A549 treated with AZD2906 at 1 μM for 4 hours (cell line): ENCODE data around the gene NAMPT. TPM values are rescaled to one million over a fixed set of nuclear protein-coding genes. Genes with fewer than 3 reads are reported as not detected.

Source experiments
- total RNA-seq: library from RNA; stranded (reverse); fragments of 200-300 nt; extraction: Qiagen RNA extraction; gene quantifications from 5 replicates; pipeline ENCODE4 v1.2.3, GENCODE V29; 2022

Gene NAMPT
- total RNA-seq = 108 to 208 TPM (median 118 TPM) in 5 replicates

DNA sequence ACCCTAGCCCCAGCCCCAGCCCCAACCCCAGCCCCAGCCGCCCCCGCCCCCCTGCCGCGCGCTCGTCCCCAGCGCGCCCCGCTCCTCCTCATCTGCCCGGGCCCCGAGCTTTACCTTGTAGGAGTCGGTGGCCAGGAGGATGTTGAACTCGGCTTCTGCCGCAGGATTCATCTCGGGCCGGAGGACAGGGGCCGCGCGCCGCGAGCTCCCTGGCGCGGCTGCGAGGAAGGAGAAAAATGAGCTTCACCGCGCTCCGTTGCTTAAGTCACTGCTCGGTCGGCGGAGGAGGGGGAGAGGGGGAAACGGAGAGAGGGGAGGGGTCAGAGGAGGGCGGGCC, at the start of gene NAMPT:
Gene NAMPT (minus strand): TSS at position 270 of the 337 bp plus-strand sequence. CDS start 99 bp downstream, at position 171.

Other genes with a start within 250 kb of the NAMPT start
- 85.5 to 98.8 TPM (median 89.8 TPM) in 5 replicates for gene SYPL1, start 172.7 kb downstream of the NAMPT start, total RNA-seq